NCI-H2029 (cell line): ENCODE data around the gene FHOD3.

Source experiments
- DNase-seq: peaks from one replicate; lab custom pipeline; 2025; lab: John Stamatoyannopoulos, UW

The FHOD3 gene

DNA sequence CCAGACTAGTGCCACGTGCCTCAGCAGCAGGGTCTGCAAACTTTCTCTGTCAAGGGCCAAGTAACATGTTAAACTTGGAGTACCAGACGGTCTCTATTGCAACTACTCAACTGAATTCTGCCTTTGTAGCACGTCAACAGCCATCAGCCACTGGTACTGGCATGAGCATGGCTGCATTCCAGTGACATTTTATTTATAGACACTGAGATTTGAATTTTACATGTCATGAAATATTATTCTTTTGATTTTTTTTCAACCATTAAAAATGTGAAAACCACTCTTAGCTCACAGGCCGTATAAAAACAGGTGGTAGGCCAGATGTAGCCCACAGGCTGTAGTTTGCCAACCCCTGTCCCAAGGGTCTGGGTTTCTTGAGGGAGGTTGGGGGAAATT is 331.6 kb downstream of the FHOD3 start:
- DNase-seq, result no peak

GRCh38 chr18:36629836-36630235 is 332.3 kb downstream of the FHOD3 start:
- DNase-seq, result no peak

DNA sequence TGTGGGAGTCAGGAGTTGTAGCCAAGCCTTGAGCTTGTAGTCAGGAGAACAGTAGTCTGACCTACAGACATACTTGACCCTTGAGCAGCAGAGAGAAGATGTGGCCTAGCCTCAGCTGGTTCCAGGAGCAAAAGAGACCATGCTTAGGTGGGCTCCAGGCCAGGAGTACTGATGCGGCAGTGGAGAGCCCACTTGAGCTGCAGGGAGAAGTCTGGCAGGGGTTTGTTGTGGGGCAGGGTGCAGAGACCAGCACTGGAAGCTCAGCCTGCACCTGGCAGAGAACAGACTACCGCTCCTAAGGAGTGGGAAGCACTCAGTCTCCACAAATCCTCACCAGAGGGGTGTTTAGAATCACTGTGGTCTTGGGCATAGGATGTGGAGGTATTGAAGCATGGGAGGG is 333.4 kb downstream of the FHOD3 start:
- peak; percentile 24 for DNase-seq

GRCh38 chr18:36633961-36634412 is 336.5 kb downstream of the FHOD3 start:
- no peak for DNase-seq

GRCh38 chr18:36634573-36635216 is 337.2 kb downstream of the FHOD3 start:
- no peak for DNase-seq

DNA sequence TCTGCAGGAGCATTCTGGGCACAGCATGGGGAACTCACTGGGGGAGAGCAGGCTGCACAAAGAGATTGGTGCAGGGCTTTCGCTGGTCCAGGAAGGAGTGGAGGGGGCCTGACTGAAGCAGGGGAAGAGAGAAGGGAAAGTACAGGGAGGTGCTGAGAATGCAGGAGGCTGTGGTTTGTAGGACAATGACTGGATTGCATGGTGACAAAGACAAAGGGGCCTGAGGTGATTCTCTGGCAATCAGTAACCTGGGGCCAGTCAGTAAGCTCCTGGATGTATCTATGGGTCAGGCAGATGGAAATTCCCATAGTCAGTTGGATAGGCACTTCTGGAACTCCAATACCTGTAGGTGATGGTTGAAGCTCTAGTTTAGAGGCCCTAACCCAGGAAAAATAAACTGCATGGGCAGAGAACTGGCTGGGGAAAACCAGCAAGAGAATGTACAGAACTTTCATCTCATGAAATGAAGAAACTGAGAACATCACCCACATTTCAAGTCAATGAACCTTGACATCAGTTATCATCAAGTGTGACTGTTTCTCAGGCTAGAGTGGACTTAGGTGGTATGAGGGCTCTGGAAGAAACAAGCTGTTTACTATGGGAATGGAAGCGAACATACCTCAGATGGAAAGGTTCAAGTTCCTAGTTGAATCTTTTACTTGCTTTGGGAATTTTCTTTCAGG is 338.0 kb downstream of the FHOD3 start:
- no peak for DNase-seq

GRCh38 chr18:36636237-36636817 is 338.8 kb downstream of the FHOD3 start:
- no peak for DNase-seq

- DNase-seq, result no peak
These were observed 340.7 kb downstream of the FHOD3 start for GRCh38 chr18:36638224-36638623.

- no peak for DNase-seq
These were observed 342.8 kb downstream of the FHOD3 start for GRCh38 chr18:36640021-36640952.

- no peak for DNase-seq
These were observed 345.5 kb downstream of the FHOD3 start for GRCh38 chr18:36643061-36643460.

GRCh38 chr18:36648803-36649202 is 351.3 kb downstream of the FHOD3 start:
- no peak for DNase-seq

DNA sequence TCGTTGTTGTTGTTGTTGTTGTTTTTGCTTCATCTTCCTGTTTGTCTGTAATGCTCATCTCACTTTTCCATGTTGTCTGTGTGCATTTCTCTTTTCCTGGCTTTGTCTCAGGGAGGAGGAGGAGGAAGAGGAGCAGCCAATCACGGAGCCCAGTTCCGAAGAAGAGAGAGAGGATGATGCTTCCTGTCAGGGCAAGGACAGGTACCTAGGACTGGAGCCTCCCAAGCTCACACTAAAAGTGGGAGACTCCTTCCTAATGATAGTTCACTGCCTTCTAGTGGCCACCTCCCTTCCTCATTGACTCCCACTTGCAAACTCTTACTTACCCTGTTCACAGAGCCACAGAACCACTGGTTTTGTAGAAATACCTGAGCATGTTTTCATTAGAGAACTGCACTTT is 351.7 kb downstream of the FHOD3 start:
- DNase-seq, result no peak

DNA sequence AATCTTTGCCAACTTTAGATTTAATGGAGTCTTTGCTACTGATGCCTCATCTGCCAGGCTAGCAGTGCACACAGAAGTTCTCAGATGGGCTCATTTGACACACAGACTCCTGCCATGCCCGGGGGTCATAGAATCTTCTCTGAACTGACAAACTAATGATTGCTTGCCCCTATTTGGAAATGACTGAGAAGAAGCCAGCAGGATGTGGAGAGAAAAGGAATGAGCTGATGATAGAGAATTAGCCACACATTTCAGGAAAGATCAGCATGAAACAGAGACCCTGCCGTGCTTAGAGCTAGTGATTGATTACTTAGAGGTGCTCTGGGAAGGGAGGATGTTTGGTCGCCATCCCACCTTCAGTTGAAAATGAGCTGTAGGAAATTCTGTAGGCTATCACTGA is 352.8 kb downstream of the FHOD3 start:
- no peak for DNase-seq

DNA sequence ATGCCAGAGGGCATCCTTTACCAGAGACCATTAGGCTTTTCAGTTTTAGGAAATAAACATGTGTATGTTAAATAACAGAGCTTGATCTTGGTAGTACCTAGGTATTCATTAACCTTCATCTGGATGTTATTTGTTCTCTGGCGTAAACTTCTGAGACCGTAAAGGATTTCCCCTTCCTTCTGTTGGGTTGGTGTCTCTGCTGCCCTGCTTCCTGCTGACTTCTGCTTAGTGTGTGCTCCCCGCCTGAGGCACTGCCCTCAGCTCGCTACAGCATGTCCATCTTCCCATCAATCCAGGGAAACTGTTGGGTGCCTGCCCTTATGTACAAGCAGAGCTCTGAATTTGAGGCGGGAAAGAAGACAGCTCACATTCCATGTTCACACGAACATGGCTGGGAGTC is 353.4 kb downstream of the FHOD3 start:
- DNase-seq, result no peak

DNA sequence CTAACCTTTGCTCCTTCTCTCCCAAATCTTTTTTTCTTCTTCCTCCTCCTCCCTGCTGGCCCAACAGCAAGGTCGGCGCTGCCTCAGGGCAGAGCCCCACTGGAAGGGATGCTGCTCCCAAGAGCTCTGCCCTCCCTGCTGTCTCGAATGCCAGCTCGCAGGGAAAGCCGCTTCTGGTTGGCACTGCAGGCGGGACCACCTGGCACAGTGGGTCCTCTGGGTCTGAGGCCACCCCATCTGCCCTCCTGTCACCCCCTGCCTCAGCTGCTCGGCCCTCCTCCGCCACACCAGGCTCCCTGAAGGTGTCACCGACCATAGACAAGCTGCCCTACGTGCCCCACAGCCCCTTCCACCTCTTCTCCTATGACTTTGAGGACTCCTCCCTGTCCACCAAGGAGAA is 355.0 kb downstream of the FHOD3 start:
- no peak for DNase-seq

DNA sequence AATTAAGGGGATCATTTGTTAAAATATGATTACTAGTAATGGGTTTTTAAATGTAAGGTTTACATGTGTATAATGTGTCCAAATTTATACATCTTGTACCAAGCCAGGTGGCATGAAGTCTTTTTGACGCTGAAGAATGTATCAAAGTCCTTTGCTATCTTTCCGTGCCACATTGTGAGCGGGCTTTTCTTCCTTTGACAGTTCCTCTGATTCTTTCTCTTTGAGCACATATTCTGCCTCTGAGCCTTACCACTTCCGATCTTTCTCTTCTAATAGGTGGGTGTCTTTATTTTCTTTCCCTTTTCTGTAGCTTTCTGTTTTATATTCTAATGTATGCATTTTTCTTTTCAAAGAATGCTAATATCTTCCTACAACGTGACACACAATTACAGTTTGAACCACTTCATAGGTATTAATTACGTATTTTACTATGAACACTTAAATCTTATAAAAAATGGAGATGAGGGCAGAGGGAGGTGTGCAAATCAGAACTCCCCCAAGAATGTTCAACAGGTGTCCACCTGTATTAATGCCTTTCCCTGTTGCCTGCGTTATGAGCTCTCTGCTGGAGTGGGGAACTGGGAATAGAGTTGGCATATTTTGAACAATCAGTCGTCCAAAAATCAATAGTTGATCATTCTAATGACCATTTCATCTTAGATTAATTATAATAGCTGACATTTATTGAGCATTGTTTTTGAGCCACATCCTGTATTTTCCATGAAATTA is 355.8 kb downstream of the FHOD3 start:
- no peak for DNase-seq

- DNase-seq, result no peak
These were observed 356.4 kb downstream of the FHOD3 start for GRCh38 chr18:36653870-36654269.

- no peak for DNase-seq
These were observed 357.6 kb downstream of the FHOD3 start for GRCh38 chr18:36655074-36655473.

- no peak for DNase-seq
These were observed 358.4 kb downstream of the FHOD3 start for GRCh38 chr18:36655930-36656329.

- no peak for DNase-seq
These were observed 361.1 kb downstream of the FHOD3 start for GRCh38 chr18:36658611-36659010.

DNA sequence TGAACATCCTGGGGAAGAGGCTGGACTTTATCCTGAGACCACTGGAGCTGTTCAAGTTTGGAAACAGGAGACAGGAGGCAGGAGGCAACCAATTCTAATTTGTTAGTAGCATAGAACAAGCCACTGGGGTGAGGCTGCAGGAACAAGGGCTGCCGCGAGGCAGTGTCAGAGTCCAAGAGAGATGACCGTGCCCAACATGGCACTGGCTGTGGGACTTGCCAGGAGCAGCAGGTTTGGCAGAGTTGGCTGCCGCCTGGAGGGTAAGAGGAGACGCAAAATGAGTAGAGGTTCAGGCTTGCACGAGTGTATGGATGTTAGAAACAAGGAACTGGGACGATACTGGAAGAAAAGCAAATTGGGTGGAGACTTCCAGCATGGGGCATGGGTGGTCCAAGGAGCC is 362.8 kb downstream of the FHOD3 start:
- no peak for DNase-seq

- DNase-seq, result no peak
These were observed 364.5 kb downstream of the FHOD3 start for GRCh38 chr18:36661999-36662398.
